ENCODE measurements around the gene GRIK1. TPM values are rescaled to one million over a fixed set of nuclear protein-coding genes. Genes with fewer than 3 reads are reported as not detected.

Gene GRIK1
- 0.01 and 0.05 TPM in 2 replicates for polyA plus RNA-seq (2013)

- Histone ChIP-seq H3K4me3 (ENCODE audit: low read depth, low read length) (no peak within 1 kb of the TSS), H3K36me3 (ENCODE audit: control insufficient read depth in 1 of 2, insufficient read depth in 2 of 2, low read length in 2 of 2) (no peaks in the 10 kb centered on the region), H2BK5ac (ENCODE audit: low read depth, low read length, poor library complexity) (no peak within 1 kb of the TSS), H3K23ac (ENCODE audit: low read length) (no peak within 1 kb of the TSS), H3K9me3 (ENCODE audit: insufficient read depth, low read depth, low read length) (peaks cover 5% of the 10 kb centered on the region), H3K27me3 (ENCODE audit: insufficient read depth, low read length) (peaks cover 26% of the 10 kb centered on the region), H3K79me2 (ENCODE audit: control insufficient read depth, insufficient read depth, low read length, poor library complexity) (no peaks in the 10 kb centered on the region), H3K79me1 (ENCODE audit: low read length) (no peaks in the 10 kb centered on the region), H2AK5ac (ENCODE audit: low read length) (no peak within 1 kb of the TSS), H4K8ac (ENCODE audit: low read depth, low read length) (no peak within 1 kb of the TSS), H3K18ac (ENCODE audit: low read length) (no peak within 1 kb of the TSS), H4K12ac (ENCODE audit: low read depth, low read length) (no peak within 1 kb of the TSS), H3K4me1 (ENCODE audit: control insufficient read depth in 1 of 2, insufficient read depth in 2 of 2, low read length in 2 of 2) (peaks cover 3 to 11% of the 10 kb centered on the region in 2 experiments), H3K14ac (ENCODE audit: low read length) (no peak within 1 kb of the TSS), H3K27ac (ENCODE audit: low read depth, low read length) (no peak within 1 kb of the TSS), H4K91ac (ENCODE audit: low read depth, low read length) (no peak within 1 kb of the TSS), H2BK120ac (ENCODE audit: insufficient read depth, low read length, poor library complexity) (no peak within 1 kb of the TSS), H3K4me2 (ENCODE audit: low read length) (peak within 1 kb of the TSS; percentile 80), H2BK12ac (ENCODE audit: low read length) (no peak within 1 kb of the TSS), H2AFZ (ENCODE audit: insufficient read depth, low read length, poor library complexity) (no peak within 1 kb of the TSS), H3K4ac (ENCODE audit: low read depth, low read length) (no peak within 1 kb of the TSS), H3K9ac (ENCODE audit: low read length) (peak within 1 kb of the TSS; percentile 38)
- no CpG with 5 or more reads among the region's 17 CpGs for WGBS (ENCODE audit: extremely low coverage, insufficient coverage, insufficient read length)
- no peak for DNase-seq
Measured at GRCh38 chr21:29939924-29940275, at the start of gene GRIK1. Gene GRIK1, minus strand, starts transcription at chr21:29939996.

- H3K4me1 ChIP-seq (ENCODE audit: control insufficient read depth in 1 of 2, insufficient read depth in 2 of 2, low read length in 2 of 2) = no peaks in the 10 kb centered on the region
- no peak overlapping the region for H3K18ac ChIP-seq (ENCODE audit: low read length)
- H4K8ac ChIP-seq (ENCODE audit: low read depth, low read length) = no peak overlapping the region
- no peak overlapping the region for H2AK5ac ChIP-seq (ENCODE audit: low read length)
- no peak overlapping the region for H2BK120ac ChIP-seq (ENCODE audit: insufficient read depth, low read length, poor library complexity)
- no peak overlapping the region for H4K12ac ChIP-seq (ENCODE audit: low read depth, low read length)
- no peak overlapping the region for H3K9ac ChIP-seq (ENCODE audit: low read length)
- H4K91ac ChIP-seq (ENCODE audit: low read depth, low read length) = no peak overlapping the region
- DNase-seq = no peak
- no peaks in the 10 kb centered on the region for H3K79me1 ChIP-seq (ENCODE audit: low read length)
- no peaks in the 10 kb centered on the region for H3K36me3 ChIP-seq (ENCODE audit: control insufficient read depth in 1 of 2, insufficient read depth in 2 of 2, low read length in 2 of 2)
- no peak overlapping the region for H3K27ac ChIP-seq (ENCODE audit: low read depth, low read length)
- H3K27me3 ChIP-seq (ENCODE audit: insufficient read depth, low read length) = no peaks in the 10 kb centered on the region
- H3K23ac ChIP-seq (ENCODE audit: low read length) = no peak overlapping the region
- H3K4ac ChIP-seq (ENCODE audit: low read depth, low read length) = no peak overlapping the region
- no peak overlapping the region for H2AFZ ChIP-seq (ENCODE audit: insufficient read depth, low read length, poor library complexity)
- H3K4me3 ChIP-seq (ENCODE audit: low read depth, low read length) = no peak overlapping the region
- no peak overlapping the region for H2BK5ac ChIP-seq (ENCODE audit: low read depth, low read length, poor library complexity)
- H3K9me3 ChIP-seq (ENCODE audit: insufficient read depth, low read depth, low read length) = peaks cover 2% of the 10 kb centered on the region
- no peaks in the 10 kb centered on the region for H3K79me2 ChIP-seq (ENCODE audit: control insufficient read depth, insufficient read depth, low read length, poor library complexity)
- no CpG with 5 or more reads among the region's 4 CpGs for WGBS (ENCODE audit: extremely low coverage, insufficient coverage, insufficient read length)
- no peak overlapping the region for H2BK12ac ChIP-seq (ENCODE audit: low read length)
- H3K14ac ChIP-seq (ENCODE audit: low read length) = no peak overlapping the region
- no peak overlapping the region for H3K4me2 ChIP-seq (ENCODE audit: low read length)
Measured at GRCh38 chr21:29987762-29988161, 48.0 kb upstream of the GRIK1 start.

GRCh38 chr21:29985866-29986265, 46.1 kb upstream of the GRIK1 start:
- Histone ChIP-seq H3K9ac (ENCODE audit: low read length) (no peak overlapping the region), H2AFZ (ENCODE audit: insufficient read depth, low read length, poor library complexity) (no peak overlapping the region), H3K23ac (ENCODE audit: low read length) (no peak overlapping the region), H3K4me1 (ENCODE audit: control insufficient read depth in 1 of 2, insufficient read depth in 2 of 2, low read length in 2 of 2) (no peaks in the 10 kb centered on the region), H4K91ac (ENCODE audit: low read depth, low read length) (no peak overlapping the region), H2BK120ac (ENCODE audit: insufficient read depth, low read length, poor library complexity) (no peak overlapping the region), H3K18ac (ENCODE audit: low read length) (no peak overlapping the region), H3K27me3 (ENCODE audit: insufficient read depth, low read length) (no peaks in the 10 kb centered on the region), H4K12ac (ENCODE audit: low read depth, low read length) (no peak overlapping the region), H3K14ac (ENCODE audit: low read length) (no peak overlapping the region), H4K8ac (ENCODE audit: low read depth, low read length) (no peak overlapping the region), H2BK5ac (ENCODE audit: low read depth, low read length, poor library complexity) (no peak overlapping the region), H3K4ac (ENCODE audit: low read depth, low read length) (no peak overlapping the region), H3K79me1 (ENCODE audit: low read length) (no peaks in the 10 kb centered on the region), H2BK12ac (ENCODE audit: low read length) (no peak overlapping the region), H3K9me3 (ENCODE audit: insufficient read depth, low read depth, low read length) (peaks cover 2% of the 10 kb centered on the region), H2AK5ac (ENCODE audit: low read length) (no peak overlapping the region), H3K36me3 (ENCODE audit: control insufficient read depth in 1 of 2, insufficient read depth in 2 of 2, low read length in 2 of 2) (no peaks in the 10 kb centered on the region), H3K27ac (ENCODE audit: low read depth, low read length) (no peak overlapping the region), H3K4me3 (ENCODE audit: low read depth, low read length) (no peak overlapping the region), H3K79me2 (ENCODE audit: control insufficient read depth, insufficient read depth, low read length, poor library complexity) (no peaks in the 10 kb centered on the region), H3K4me2 (ENCODE audit: low read length) (no peak overlapping the region)
- no CpG with 5 or more reads among the region's 10 CpGs for WGBS (ENCODE audit: extremely low coverage, insufficient coverage, insufficient read length)
- DNase-seq = no peak

- Histone ChIP-seq H3K4me1 (ENCODE audit: control insufficient read depth in 1 of 2, insufficient read depth in 2 of 2, low read length in 2 of 2) (no peaks in the 10 kb centered on the region), H2BK12ac (ENCODE audit: low read length) (no peak overlapping the region), H3K4me3 (ENCODE audit: low read depth, low read length) (no peak overlapping the region), H3K4me2 (ENCODE audit: low read length) (no peak overlapping the region), H2AFZ (ENCODE audit: insufficient read depth, low read length, poor library complexity) (no peak overlapping the region), H3K14ac (ENCODE audit: low read length) (no peak overlapping the region), H2BK5ac (ENCODE audit: low read depth, low read length, poor library complexity) (no peak overlapping the region), H3K18ac (ENCODE audit: low read length) (no peak overlapping the region), H3K23ac (ENCODE audit: low read length) (no peak overlapping the region), H2BK120ac (ENCODE audit: insufficient read depth, low read length, poor library complexity) (no peak overlapping the region), H3K4ac (ENCODE audit: low read depth, low read length) (no peak overlapping the region), H3K9me3 (ENCODE audit: insufficient read depth, low read depth, low read length) (no peaks in the 10 kb centered on the region), H3K9ac (ENCODE audit: low read length) (no peak overlapping the region), H2AK5ac (ENCODE audit: low read length) (no peak overlapping the region), H4K91ac (ENCODE audit: low read depth, low read length) (no peak overlapping the region), H3K27ac (ENCODE audit: low read depth, low read length) (no peak overlapping the region), H3K27me3 (ENCODE audit: insufficient read depth, low read length) (no peaks in the 10 kb centered on the region), H3K36me3 (ENCODE audit: control insufficient read depth in 1 of 2, insufficient read depth in 2 of 2, low read length in 2 of 2) (no peaks in the 10 kb centered on the region), H3K79me1 (ENCODE audit: low read length) (no peaks in the 10 kb centered on the region), H4K8ac (ENCODE audit: low read depth, low read length) (no peak overlapping the region), H4K12ac (ENCODE audit: low read depth, low read length) (no peak overlapping the region), H3K79me2 (ENCODE audit: control insufficient read depth, insufficient read depth, low read length, poor library complexity) (no peaks in the 10 kb centered on the region)
- DNase-seq = no peak
- no CpG with 5 or more reads among the region's 1 CpG for WGBS (ENCODE audit: extremely low coverage, insufficient coverage, insufficient read length)
Measured at GRCh38 chr21:29979043-29979442, 39.2 kb upstream of the GRIK1 start.

Measured in trophoblast cell (in vitro differentiated cells and primary cell).